ENCODE data around the gene TSC22D1. TPM values are rescaled to one million over a fixed set of nuclear protein-coding genes. Genes with fewer than 3 reads are reported as not detected.

TSC22D1 gene
- total and polyA plus RNA-seq, 2 of the 4 experiments (the other 2 are of a cell fraction): 30.8 to 42.2 TPM

DNA sequence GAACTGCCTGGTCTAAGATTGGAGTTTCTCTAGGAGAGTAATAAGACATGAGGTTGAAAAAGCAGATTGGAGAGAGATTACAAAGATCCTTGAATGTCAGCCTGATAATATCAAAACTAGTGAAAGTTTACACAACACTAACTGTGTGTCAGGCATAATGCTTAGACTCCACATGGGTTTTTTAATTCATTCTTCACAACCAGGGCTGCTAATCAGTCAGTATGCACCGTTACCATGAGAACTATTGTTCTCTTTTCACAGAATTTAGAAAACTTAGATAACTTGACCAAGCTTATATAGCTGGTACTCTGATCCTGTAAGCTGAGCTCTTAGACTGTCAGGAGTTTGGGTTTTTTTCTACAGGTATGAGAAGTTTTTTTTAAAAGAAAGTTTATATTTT, 46.6 kb upstream of the TSC22D1 start:
- no peaks in the 10 kb centered on the region for H3K27me3 ChIP-seq (ENCODE audit: control insufficient read depth, insufficient read depth, low read length)
- no peak overlapping the region for H4K8ac ChIP-seq (ENCODE audit: low read depth in 2 of 2, low read length in 2 of 2)
- H3K79me1 ChIP-seq (ENCODE audit: low read depth in 1 of 2, low read length in 2 of 2): no peaks in the 10 kb centered on the region
- no peak overlapping the region for H2BK5ac ChIP-seq (ENCODE audit: low read depth, low read length, poor library complexity, severe bottlenecking)
- no peak overlapping the region for H2BK15ac ChIP-seq (ENCODE audit: low read depth, low read length)
- H2AFZ ChIP-seq (replicated peaks; ENCODE audit: low read length, poor library complexity): no peak overlapping the region
- ChIA-PET POLR2A (ENCODE audit: unreplicated experiment) (no interaction called here), CTCF (no interaction called here)
- no peak overlapping the region for H2BK120ac ChIP-seq (ENCODE audit: low read depth, low read length)
- ATAC-seq (ENCODE audit: low read depth) (no peak; the same call in 1 of the 2 replicates), DNase-seq (no peak)
- no peaks in the 10 kb centered on the region; the same call in 1 of the 2 replicates for H3K9me1 ChIP-seq (ENCODE audit: insufficient read depth, low read length)
- no peak overlapping the region for H2AK9ac ChIP-seq (replicated peaks; ENCODE audit: low read depth, low read length, poor library complexity)
- H3K18ac ChIP-seq (ENCODE audit: low read depth, low read length): no peak overlapping the region; the same call in 1 of the 2 replicates
- no peak for TF ChIP-seq MAZ (IDR thresholded peaks at IDR 0.05; ENCODE audit: borderline replicate concordance, low read depth, low read length)
- TF ChIP-seq CHD1 (IDR thresholded peaks at IDR 0.05; ENCODE audit: low read depth, low read length): no peak
- H3K36me3 ChIP-seq (ENCODE audit: control insufficient read depth, insufficient read depth, low read length): no peaks in the 10 kb centered on the region
- no peak overlapping the region for H3K56ac ChIP-seq (ENCODE audit: extremely low read depth, insufficient read depth, low read length)
- H4K20me1 ChIP-seq (ENCODE audit: insufficient read depth, low read length): no peaks in the 10 kb centered on the region
- WGBS, 2 experiments (ENCODE audit: extremely low coverage in 2 of 2, insufficient read length in 1 of 2): no CpG with 5 or more reads among the region's 1 CpG
- BruUV-seq (replicated peaks): no TSS peak
- no peak overlapping the region for H3K14ac ChIP-seq (replicated peaks; ENCODE audit: low read depth, low read length)
- H4K5ac ChIP-seq (ENCODE audit: low read depth, low read length): no peak overlapping the region
- no peak overlapping the region for H3K23ac ChIP-seq (ENCODE audit: low read depth, low read length)
- no peak overlapping the region for H3K4ac ChIP-seq (ENCODE audit: low read depth, low read length)
- peaks cover 4% of the 10 kb centered on the region; the same call in 1 of the 2 replicates for H3K4me1 ChIP-seq (ENCODE audit: control insufficient read depth, insufficient read depth, low read length)
- intact Hi-C loops (cut with micrococcal nuclease) (no loop called here), dilution Hi-C loops (cut with HindIII; ENCODE audit: low sequenced_read_pairs, unreplicated experiment) (no loop called here), in situ Hi-C loops (cut with MboI; ENCODE audit: low sequenced_read_pairs) (no loop called here)
- H3K27ac ChIP-seq (ENCODE audit: insufficient read depth, low read length): no peak overlapping the region
- H2AK5ac ChIP-seq (ENCODE audit: low read depth, low read length): no peak overlapping the region
- H3K9me3 ChIP-seq (ENCODE audit: control insufficient read depth, insufficient read depth, low read length): no peaks in the 10 kb centered on the region
- no peak overlapping the region for H3K4me2 ChIP-seq (ENCODE audit: low read depth, low read length)
- no peak overlapping the region for H2BK20ac ChIP-seq (ENCODE audit: low read depth, low read length)
- H3K9ac ChIP-seq (ENCODE audit: low read depth, low read length): no peak overlapping the region
- no peak overlapping the region for H4K91ac ChIP-seq (ENCODE audit: insufficient read depth, low read depth, low read length)
- no peak overlapping the region for H3K4me3 ChIP-seq (ENCODE audit: insufficient read depth, low read depth, low read length)

Data from IMR-90 (cell line).